Stimulated activated CD4-positive, alpha-beta T cell treated with anti-CD3 and anti-CD28 coated beads, Interleukin-2, amount 100 ng/mL, for 4 hours (primary cell): ENCODE measurements around the gene COPRS.

Experiments
- DNase-seq: peaks from one replicate; pipeline ENCODE4 v3.0.0-alpha.2; 2020; ENCODE audit warnings: low read depth

COPRS gene, protein sequence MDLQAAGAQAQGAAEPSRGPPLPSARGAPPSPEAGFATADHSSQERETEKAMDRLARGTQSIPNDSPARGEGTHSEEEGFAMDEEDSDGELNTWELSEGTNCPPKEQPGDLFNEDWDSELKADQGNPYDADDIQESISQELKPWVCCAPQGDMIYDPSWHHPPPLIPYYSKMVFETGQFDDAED

DNA sequence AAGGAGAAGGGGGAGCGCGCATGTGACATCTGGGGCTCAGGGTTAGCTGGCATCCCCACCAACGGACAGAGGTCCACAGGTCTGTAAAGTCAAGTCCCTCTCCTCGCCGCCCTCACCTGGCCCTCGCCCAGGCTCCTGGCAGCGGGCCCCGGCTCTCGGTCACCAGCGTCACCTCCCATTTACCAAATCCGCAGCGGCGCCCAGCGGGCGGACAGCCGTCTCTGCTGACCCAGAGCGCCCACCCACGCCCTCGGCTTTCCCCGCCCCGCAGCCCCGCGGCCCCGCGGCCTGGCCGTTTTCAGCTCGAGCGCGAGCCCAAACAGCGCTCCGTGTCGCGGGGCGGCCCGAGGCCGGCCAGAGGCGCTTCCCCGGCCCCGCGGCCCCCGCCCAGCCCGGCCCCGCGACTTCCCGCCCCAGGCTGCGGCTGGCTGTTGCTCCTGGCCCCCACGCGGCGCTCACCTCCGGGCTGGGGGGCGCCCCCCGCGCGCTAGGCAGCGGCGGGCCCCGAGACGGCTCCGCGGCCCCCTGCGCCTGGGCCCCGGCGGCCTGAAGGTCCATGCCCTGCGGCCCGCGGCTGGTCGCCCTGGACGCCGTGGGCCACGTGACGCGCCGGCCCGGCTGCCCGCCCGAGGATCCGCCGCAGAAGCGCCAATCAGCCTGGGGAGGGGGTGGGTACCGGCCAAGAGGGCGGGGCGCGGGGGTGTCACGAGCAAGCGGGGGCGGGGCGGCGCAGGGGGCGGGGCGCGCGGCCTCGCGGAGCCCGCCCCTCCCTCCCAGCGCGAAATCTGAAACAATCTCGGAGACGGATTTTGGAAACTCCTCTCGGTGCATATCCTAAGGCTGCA is at the start of gene COPRS:
Gene COPRS (minus strand): TSS at position 603 of the 845 bp plus-strand sequence. CDS start 45 bp downstream, at position 558.
- peak; percentile 74 for DNase-seq

DNA sequence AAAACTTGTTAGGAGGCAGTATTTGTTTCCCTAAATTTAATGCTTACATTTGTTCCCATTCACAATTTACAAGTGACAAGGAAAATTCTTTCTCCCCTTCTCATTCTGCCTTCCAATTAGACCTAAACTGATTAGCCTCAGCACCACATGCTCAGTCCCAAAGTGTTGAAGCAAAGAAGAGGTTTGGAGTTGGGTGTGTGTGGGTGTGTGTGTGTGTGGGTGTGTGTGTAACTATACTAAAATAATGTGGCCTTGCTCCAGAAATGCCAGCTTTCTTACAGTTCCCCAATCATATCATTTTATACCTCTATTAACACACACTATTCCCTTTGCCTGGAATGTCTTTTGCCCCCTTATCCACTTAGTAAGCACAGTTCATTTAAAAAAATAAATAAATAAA is 49.3 kb upstream of the COPRS start:
- no peak for DNase-seq

DNA sequence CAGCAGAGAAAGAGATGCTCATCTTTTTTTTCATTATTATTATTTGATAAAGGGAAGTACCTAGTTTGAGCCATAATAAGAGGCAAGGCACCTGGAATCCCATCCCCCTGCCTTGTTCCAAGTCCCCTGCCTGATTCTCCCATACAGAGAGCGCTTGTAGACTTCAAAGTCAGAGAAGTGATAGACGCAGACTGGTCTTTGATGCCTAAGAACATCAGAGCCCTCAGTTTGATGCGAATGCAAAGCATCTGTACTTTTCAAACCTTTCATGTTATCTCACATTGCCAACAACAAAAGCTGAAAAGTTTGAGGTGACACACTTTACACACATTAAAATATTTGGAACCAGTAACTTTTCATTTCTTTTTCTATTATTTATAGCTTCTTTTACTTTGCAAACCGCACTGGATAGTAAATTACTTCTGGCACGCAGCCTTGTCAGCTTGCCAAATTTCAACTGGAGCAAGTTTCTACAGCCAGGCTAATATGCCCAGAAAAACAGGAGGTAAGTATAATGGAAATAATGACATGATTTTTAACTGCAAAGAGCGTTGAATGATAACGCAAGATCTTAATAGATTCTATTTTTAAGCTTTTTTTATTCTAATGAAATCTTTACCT is 48.4 kb upstream of the COPRS start:
- no peak for DNase-seq

DNA sequence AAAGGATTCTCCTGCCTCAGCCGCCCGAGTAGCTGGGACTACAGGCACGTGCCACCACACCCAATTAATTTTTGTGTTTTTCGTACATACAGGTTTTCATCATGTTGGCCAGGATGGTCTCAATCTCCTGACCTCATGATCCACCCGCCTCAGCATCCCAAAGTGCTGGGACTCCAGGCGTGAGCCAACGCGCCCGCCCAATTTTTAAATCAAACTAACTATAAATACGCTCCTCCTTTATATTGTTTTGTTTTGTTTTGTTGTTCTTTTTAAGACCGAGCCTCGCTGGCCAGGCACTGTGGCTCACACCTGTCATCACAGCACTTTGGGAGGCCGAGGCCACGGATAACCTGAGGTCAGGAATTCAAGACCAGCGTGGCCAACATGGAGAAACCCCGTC is 44.4 kb upstream of the COPRS start:
- no peak for DNase-seq

DNA sequence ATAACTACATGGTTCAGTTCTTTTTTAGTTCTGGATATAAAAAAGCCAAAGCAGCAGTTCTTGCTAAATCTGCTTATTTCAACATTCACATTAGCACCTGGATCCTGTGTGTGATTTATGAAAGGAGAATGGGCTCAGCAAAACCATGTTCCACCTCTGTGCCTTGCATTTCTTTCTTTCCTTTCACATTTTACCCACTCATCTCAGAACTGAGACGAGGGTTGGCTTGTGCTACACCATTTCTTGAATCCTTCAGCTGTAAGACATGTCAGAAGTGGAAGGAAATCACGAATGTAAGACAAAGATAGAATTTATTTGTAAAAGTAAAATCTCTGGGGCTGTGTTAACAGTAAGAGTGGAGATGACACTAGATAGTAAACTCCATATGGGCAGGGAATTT is 43.6 kb upstream of the COPRS start:
- no peak for DNase-seq

DNA sequence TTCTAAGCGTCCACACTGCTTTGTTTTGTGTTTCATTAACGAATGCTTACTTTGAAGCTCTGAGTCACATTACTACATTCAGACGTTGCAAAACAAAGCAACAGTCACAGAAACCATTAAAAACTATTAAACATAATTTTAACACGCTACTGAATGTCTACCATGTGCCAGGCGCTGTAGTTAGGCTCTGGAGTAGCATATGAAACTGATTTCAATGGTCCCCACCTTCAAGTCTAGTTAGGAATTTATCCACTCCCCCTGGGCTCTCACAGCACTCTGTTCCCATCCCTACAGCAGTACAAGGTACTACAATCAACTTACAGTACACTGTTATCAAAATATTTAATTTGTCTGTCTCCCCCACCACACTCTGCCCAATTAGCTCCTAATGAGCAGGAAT is 41.8 kb upstream of the COPRS start:
- DNase-seq = no peak

DNA sequence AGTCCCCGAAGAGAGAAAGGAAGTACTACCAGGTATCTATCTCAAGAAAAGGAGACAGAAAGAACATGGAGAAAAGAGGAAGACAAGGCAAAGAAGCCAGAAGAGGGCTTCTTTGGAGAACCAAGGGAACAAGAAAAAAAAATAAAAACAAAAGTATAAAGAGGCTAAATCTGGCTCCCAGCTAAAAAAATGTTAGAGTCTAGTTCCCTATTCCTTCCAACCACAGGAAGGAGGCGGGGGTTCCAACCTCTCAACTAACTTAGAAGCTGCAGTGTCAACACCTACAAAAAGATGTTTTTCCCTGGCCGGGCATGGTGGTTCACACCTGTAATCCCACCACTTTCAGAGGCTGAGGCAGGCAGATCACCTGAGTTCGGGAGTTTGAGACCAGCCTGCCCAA is 29.1 kb upstream of the COPRS start:
- no peak for DNase-seq

DNA sequence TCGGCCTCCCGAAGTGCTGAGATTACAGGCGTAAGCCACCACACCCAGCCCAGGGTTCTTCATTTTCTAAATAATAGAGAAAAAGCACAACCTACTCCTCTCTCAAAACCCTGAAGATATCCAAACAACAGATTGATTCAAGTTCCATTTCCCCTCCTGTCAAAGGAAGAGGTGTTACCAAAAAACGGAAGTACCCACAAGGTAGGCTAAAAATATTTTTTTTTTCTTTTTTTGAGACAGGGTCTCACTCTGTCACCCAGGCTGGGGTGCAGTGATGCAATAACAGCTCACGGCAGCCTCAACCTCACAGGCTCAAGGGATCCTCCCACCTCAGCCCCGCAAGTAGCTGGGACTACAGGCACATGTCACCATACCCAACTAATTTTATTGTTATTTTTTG is 23.5 kb upstream of the COPRS start:
- DNase-seq = no peak

DNA sequence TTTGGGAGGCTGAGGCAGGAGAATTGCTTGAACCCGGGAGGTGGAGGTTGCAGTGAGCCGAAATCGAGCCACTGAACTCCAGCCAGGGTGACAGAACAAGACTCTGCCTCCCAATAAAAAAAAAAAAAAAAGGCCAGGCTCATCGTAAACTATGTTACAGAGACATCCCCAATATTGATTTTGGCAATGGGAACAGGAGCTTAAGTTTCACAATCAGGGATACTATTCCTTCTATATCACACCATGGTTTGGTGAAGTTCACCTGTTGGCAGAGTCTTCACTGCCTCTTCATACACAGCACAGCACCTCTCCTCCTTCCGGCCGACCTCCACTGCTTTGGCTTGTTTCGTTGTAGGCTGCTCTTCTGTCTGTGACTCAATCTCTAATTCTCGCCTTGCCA is 21.3 kb upstream of the COPRS start:
- DNase-seq = no peak

DNA sequence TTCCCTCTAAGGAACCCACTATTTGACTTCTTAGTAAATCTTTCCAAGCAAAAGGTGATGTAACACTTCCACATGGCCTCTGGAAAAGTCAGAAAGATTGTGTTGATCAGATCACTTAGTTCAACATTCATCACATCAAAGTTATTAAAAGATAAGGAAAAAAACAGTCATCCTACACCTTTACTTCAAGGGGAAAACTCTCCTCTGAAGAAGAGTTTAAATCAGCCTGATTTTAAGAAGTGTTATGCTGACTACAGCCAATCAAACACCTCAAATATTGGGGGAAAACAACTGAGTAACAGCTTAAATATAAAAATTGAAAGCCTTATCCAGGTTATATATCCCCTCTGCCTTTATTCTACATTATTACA is 19.6 kb upstream of the COPRS start:
- DNase-seq = no peak

DNA sequence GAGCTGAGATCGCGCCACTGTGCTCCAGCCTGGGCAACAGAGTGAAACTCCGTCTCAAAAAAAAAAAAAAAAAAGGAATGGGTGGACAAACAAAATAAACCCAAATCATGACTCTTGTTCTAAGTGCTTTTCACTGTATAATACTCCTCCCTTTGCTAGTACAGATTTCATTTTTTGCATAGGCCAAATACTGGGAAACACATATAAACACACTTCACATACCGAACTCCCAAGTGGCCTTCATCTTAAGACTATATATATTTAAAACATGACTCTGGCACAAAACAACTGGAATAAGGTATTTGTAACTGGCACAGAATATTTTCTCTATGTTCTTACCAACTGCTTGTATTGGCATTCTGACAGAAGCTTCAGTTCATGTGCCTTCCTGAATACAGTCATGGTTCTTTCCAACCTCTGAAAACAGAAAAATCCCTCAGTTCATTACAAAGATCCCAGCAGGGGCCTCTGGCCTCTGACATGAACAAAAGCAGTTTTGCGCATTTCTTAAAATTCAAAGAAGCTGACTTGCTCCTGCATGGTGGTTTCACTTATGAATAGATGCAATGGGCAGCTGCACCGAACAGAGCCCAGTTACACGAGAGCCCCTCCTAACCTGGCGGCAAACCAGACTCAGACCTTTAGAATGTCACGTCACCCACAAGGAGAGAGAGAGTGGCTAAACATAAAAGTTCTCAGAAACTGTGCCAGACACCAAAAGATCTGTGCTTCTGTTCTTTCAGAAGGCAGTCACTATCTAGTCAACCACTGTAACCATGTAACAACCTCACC is 19.1 kb upstream of the COPRS start:
- DNase-seq = no peak

DNA sequence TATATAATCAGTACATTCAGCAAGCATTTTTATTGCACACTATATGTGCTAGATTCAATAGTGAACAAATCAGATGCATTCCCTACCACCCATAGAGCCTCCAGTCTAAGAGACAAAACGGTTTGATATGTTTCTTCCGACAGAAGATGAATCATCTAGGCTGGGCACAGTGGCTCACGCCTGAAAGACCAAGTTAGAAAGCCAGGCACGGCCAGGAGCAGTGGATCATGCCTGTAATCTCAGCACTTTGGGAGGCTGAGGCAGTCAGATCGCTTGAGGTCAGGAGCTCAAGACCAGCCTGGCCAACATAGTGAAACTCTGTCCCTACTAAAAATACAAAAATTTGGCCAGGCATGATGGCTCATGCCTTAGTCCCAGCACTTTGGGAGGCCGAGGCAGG is 18.3 kb upstream of the COPRS start:
- no peak for DNase-seq

DNA sequence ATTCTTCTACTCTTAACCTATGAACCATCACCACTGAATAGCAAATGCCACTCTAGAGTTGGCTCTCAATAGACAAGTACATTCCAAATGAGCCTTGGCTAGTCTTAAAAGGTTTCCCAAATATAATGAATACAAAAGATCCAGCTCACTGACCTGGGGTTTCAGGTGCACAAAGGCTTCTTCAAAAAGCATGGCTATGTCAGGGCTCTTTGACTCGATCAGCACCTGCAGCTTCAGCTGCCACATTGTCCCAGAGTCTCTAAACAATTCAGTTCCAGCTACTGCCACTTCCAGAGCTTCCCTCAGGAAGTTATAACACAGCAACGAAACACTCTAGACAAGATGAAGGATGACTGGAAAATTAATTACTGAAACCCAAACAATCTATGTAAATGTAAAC is 16.0 kb upstream of the COPRS start:
- DNase-seq = no peak

DNA sequence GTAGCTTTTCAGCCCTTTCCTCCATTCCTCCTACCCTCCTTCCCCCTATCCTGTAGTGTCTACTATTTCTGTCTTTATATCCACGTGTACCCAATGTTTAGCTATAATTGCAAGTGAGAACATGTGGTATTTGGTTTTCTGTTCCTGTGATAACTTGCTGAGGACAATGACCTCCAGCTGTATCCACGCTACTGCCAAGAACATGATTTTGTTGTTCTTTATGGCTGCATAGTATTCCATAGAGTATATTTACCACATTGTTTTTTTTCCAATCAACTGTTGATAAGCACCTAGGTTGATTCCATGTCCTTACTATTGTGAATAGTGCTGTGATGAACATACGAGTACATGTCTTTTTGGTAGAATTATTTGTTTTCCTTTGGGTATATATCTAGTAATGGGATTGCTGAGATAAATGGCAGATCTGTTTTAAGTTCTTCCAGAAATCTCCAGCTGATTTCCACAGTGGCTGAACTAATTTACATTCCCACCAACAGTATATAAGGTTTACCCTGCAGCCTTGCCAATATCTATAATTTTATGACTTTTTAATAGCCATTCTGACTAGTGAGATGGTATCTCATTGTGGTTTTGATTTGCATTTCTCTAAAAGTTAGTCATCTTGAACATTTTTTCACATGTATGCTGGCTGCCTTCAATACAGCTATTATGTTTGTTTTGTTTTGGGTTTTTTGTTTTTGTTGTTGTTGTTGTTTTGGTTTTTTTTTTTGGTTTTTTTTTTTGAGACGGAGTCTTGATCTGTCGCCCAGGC is 10.9 kb upstream of the COPRS start:
- DNase-seq = no peak

DNA sequence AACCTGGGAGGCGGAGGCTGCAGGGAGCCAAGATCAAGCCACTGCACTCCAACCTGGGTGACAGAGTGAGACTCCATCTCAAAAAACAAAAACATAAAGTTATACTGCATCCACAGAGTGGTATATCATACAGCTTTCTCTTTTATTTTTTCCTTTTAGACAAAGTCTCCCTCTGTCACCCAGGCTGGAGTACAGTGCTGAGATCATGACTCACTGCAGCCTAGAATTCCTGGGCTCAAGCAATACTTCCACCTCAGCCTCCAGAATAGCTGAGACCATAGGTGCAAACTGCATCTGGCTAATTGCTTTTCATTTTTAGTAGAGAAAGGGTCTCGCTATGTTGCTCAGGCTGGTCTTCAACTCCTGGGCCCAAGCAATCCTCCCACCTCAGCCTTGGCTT is 10.0 kb upstream of the COPRS start:
- no peak for DNase-seq

DNA sequence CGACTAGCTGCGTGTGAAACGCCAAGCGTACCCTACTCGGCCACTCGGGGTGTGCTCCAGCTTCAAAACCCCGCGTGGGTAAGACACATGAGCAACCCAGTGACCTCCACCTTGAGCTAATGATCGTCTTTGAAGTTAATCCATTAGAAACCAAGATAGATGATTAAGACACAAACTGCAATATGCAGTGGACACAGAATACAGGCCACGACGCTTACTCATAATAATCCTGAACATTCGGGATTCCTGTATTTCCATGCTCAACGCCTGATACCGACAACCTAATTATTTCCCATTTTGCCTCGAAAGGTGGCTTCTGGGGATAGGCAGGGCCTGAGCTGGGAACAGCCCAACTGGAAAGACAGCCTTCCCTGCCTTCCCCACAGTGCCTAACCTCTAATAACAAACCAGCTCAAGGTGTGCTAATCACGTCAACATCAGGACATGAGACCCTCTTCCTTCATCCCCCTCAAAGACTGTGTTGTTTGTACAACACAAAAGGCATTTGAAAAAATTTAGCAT is 504 bp upstream of the COPRS start:
- no peak for DNase-seq

DNA sequence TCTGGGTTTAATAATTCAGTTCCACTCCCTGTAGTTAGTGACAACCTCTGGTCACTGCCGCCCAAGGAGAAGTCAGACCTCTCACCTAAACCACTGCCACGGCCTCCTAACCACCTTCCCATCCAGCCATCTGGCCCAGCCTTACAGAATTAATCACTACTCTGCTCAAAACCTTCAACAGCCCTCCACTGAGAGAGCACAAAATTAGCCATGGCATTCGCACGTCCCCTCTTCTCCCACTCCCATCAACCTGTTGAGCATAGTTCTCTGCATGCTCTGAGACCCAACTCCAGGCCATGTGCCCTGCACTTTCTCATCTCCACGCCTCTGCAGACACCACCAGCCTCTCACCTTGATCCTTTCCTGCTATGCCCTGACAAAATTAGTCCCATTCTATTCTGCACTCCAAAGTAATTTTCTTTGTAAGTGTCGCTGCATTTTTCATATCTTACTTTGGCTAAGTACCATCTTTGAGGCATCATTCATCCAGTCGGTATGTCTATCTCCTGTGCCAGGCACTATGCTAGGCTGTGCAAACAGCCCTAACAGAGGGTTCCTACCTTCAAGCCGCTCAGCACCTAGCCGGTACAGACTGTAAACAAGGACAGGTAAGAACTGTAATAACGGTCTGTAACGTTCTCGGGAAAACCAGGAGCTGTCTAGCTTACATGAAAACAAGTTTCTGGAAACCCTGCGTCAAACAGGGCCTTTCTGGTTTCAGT is 963 bp downstream of the COPRS start:
- no peak for DNase-seq

DNA sequence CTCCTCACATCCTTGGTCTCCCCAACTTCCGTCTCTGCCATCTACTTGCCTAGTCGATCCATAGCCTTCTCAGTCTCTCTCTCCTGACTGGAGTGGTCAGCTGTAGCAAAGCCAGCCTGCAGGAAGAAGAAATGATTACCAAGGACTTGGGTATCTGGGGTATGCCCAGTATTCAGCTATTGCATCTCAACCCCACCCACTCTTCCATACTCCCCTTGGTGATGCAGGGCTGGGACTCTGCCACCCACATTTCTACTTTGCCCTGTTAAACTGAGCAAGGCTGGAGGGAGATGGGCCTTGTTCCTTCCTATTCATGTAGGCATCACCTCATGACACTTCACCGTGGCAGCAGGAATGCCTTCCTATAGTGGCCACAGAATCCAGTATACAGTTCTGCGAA is 2.3 kb downstream of the COPRS start:
- no peak for DNase-seq

DNA sequence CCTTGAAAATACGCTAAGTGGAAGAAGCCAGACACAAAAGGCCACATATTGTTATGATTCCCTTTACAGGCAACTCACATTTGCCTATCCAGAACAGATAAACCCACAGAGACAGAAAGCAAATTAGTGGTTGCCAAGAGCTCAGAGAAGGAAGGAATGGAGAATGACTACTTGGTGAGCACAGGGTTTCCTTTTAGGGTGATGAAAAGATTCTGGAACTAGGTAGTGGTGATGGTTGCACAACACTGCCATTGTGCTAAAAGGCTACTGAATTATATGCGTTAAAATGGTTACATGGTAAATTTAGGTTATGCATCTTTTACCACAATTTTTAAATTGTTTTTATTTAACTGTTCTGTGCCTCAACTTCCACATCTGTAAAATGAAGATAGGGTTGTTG is 4.4 kb downstream of the COPRS start:
- DNase-seq = no peak

DNA sequence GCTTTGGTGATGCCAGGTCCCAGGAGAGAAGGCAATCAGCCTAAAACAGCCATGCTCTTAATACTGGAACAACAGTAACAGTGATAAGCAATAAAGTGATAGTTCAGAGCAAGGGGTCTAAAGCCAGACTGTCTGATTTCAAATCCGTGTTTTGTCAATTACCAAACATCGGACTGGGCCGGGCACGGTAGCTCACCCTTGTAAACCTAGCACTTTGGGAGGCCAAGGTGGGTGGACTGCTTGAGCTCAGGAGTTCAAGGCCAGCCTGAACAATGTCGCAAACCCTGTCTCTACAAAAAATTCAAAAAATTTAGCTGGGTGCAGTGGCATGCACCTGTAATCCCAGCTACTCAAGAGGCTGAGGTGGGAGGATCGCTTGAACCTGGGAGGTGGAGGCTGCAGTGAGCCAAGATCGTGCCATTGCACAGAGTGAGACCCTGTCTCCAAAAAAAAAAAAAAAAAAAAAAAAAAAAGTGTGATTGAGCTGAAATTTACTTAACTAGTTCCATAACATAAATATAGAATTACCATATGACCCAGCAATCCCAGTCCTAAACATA is 5.1 kb downstream of the COPRS start:
- no peak for DNase-seq

DNA sequence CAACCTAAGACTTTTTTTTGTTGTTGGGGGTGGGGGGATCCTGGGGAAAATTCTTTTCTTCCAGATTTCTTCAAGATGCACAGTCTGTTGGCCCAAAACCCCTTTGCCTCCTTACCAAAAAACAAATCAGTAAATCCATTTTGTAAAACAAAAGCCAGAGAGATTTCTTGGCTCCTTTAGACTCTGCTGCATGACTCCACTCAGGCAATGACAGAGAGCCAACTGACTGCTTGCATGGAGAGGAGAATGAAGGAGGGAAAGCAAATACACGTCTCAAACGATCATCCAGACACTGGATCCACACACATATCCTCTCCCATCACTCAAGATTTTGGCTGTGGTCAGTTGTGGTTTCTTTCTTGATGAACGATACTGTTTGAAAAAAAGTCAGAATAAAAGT is 13.8 kb downstream of the COPRS start:
- no peak for DNase-seq
